K562 (cell line): Measurements from ENCODE around the gene CYP11A1. TPM values are rescaled to one million over a fixed set of nuclear protein-coding genes. Genes with fewer than 3 reads are reported as not detected.

Source experiments
- ATAC-seq: fragments of 200-7000 bp; cut with Tn5 transposase; 3 replicates; pipeline ENCODE4 v1.9.1; 2020; ENCODE audit warnings: moderate library complexity
- BruUV-seq: library from RNA; stranded (reverse); fragments of 400-500 nt; replicated peaks from 2 replicates; lab custom pipeline; 2021; lab: Mats Ljungman, UMichigan
- CTCF ChIA-PET: fragments of 300-600 bp; formaldehyde crosslinking; extraction: SDS; loops from one replicate; lab custom pipeline; 2021; ENCODE audit warnings: low intra/inter-chr PET ratio; lab: Yijun Ruan, JAX
- POLR2A ChIA-PET: fragments of 300-600, 350-650 bp; sonication (Branson Sonifier 250); formaldehyde crosslinking; extraction: SDS; loops from one replicate; lab custom pipeline; 2021; ENCODE audit warnings: antibody characterized with exemption, inconsistent platforms; lab: Yijun Ruan, JAX
- DNase-seq, 4 experiments: peaks; one replicate each; pipeline versions ENCODE4 v3.0.0 to v3.0.0-alpha.2; 2011 to 2018; ENCODE audit warnings: low spot score in 3 of 4, mixed read lengths in 3 of 4; ENCODE audit errors: extremely low read depth in 1 of 4
- FAIRE-seq: peaks from 2 replicates; lab custom pipeline; 2011; peaks lifted over from hg19 to GRCh38; lab: Jason Lieb, UNC
- H2AFZ ChIP-seq: 2 replicates; pipeline ENCODE4 v1.6.0; 2011; ENCODE audit warnings: low read depth, low read length, control low read depth, inconsistent platforms
- H3K27ac ChIP-seq: fragments of 200-600 bp; 3 replicates; pipeline ENCODE4 v1.8.0; 2011; ENCODE audit warnings: low read depth, mild to moderate bottlenecking, control low read depth, inconsistent platforms, low read length, moderate library complexity, mixed read lengths; ENCODE audit errors: extremely low read depth
- H3K27me3 ChIP-seq, 2 experiments: fragments of 300-600 bp in 1 of 2; 2 replicates in 1 of 2; 3 replicates in 1 of 2; pipeline versions ENCODE4 v1.6.0 to v1.8.0; 2011; ENCODE audit warnings: inconsistent platforms in 2 of 2, low read length in 2 of 2, mild to moderate bottlenecking in 1 of 2, mixed read lengths in 1 of 2, moderate library complexity in 1 of 2; ENCODE audit not compliant: control insufficient read depth in 2 of 2, insufficient read depth in 2 of 2
- H3K36me3 ChIP-seq: fragments of 300-600 bp; 3 replicates; pipeline ENCODE4 v1.8.0; 2011; ENCODE audit warnings: mild to moderate bottlenecking, low read length, inconsistent platforms; ENCODE audit not compliant: control insufficient read depth, insufficient read depth
- H3K4me1 ChIP-seq, 2 experiments: fragments of 200-600 bp in 1 of 2; replicated peaks in 1 of 2; 2 replicates in 1 of 2; 3 replicates in 1 of 2; pipeline versions ENCODE4 v1.5.1 to v1.8.0; 2011; ENCODE audit warnings: inconsistent platforms in 2 of 2, low read length in 2 of 2, mild to moderate bottlenecking in 1 of 2, mixed read lengths in 1 of 2, moderate library complexity in 1 of 2; ENCODE audit not compliant: control insufficient read depth in 2 of 2, insufficient read depth in 2 of 2
- H3K4me2 ChIP-seq: 2 replicates; pipeline ENCODE4 v1.6.1; 2011; ENCODE audit warnings: low read length, control low read depth, inconsistent platforms, mixed read lengths; ENCODE audit not compliant: insufficient read depth
- H3K4me3 ChIP-seq: fragments of 200-600 bp; sonication (generic), shearing (Covaris generic); 2 replicates; pipeline ENCODE4 v1.5.1; 2016; ENCODE audit warnings: control low read depth, inconsistent platforms
- H3K79me2 ChIP-seq: fragments of 200-600 bp; 3 replicates; pipeline ENCODE4 v1.8.0; 2011; ENCODE audit warnings: low read length, inconsistent platforms; ENCODE audit not compliant: control insufficient read depth, insufficient read depth
- H3K9ac ChIP-seq, 2 experiments: 2 replicates each; pipeline versions ENCODE4 v1.6.0 to v1.6.1; 2011; ENCODE audit warnings: low read depth in 2 of 2, low read length in 2 of 2, control low read depth in 1 of 2, inconsistent platforms in 1 of 2, mild to moderate bottlenecking in 1 of 2, mixed read lengths in 1 of 2; ENCODE audit not compliant: insufficient read depth in 1 of 2
- H3K9me1 ChIP-seq: one replicate; pipeline ENCODE4 v1.6.0; 2011; ENCODE audit warnings: inconsistent platforms, mild to moderate bottlenecking, low read length, moderate library complexity; ENCODE audit not compliant: control insufficient read depth, insufficient read depth
- H3K9me3 ChIP-seq: replicated peaks from 2 replicates; pipeline ENCODE4 v1.5.1; 2011; ENCODE audit warnings: low read depth, low read length, inconsistent platforms; ENCODE audit not compliant: control insufficient read depth, insufficient read depth
- H4K20me1 ChIP-seq: replicated peaks from 2 replicates; pipeline ENCODE4 v1.6.1; 2011; ENCODE audit warnings: low read length, inconsistent platforms, mixed read lengths; ENCODE audit not compliant: control insufficient read depth, insufficient read depth
- IRF2 ChIP-seq: sonication (generic); formaldehyde crosslinking; IDR thresholded peaks from 2 replicates; pipeline ENCODE4 v1.8.1; 2022; ENCODE audit warnings: mild to moderate bottlenecking, missing genetic modification reagents
- NFXL1 ChIP-seq: fragments of 450-650 bp; formaldehyde crosslinking; IDR thresholded peaks from 2 replicates; pipeline ENCODE4 v1.4.0; 2021; ENCODE audit warnings: mild to moderate bottlenecking
- PCBP1 ChIP-seq: fragments of 200-400 bp; formaldehyde crosslinking; IDR thresholded peaks from 2 replicates; pipeline ENCODE4 v1.6.1; 2018; ENCODE audit warnings: mild to moderate bottlenecking, low read depth, low read length; ENCODE audit not compliant: poor library complexity, severe bottlenecking
- RB1 ChIP-seq: fragments of 450-650 bp; IDR thresholded peaks from 2 replicates; pipeline ENCODE4 v1.6.1; 2017; ENCODE audit warnings: low read depth, mild to moderate bottlenecking
- SAFB2 ChIP-seq: fragments of 200-400 bp; formaldehyde crosslinking; IDR thresholded peaks from 2 replicates; pipeline ENCODE4 v1.6.1; 2018; ENCODE audit warnings: borderline replicate concordance, low read length, low read depth, moderate library complexity; ENCODE audit not compliant: severe bottlenecking
- TAF9B ChIP-seq: fragments of 450-650 bp; IDR thresholded peaks from 2 replicates; pipeline ENCODE4 v1.6.1; 2018; ENCODE audit warnings: mild to moderate bottlenecking; ENCODE audit not compliant: partially characterized antibody
- WGBS: fragments of 100-300 bp; shearing (Covaris generic); methylation state at CpG from one replicate; pipeline ENCODE4 v1.1.6; 2016; ENCODE audit warnings: low coverage, mixed read lengths; ENCODE audit not compliant: insufficient coverage; ENCODE audit errors: missing lambda C conversion rate; 5-methylcytosine and 5-hydroxymethylcytosine counted together
- in situ Hi-C: fragments of 300-500 bp; cut with MboI; formaldehyde crosslinking; loops from 4 replicates; pipeline ENCODE4 v1.15.0; 2018; ENCODE audit warnings: inconsistent platforms, mixed read lengths
- intact Hi-C: fragments of 100-400 bp; cut with micrococcal nuclease; formaldehyde crosslinking; loops from 2 replicates; pipeline ENCODE4 v1.14.2; 2022
- polyA plus RNA-seq, 8 experiments: library from polyadenylated mRNA; depleted of rRNA in 4 of 8; stranded (reverse) in 5 of 8; unstranded in 3 of 8; fragments of >200 nt; fragmentation: Nextera tagmentation in 2 of 8; fragmentation: Illumina TruSeq in 1 of 8; extraction: Ambion mirVana in 2 of 8; extraction: Trizol in 1 of 8; gene quantifications; 2 replicates each; pipeline versions ENCODE4 v1.2.1 to v1.2.3, GENCODE V29; 2011 to 2014; ENCODE audit warnings: inconsistent platforms in 1 of 8, missing spikeins in 1 of 8
- total RNA-seq, 7 experiments: library from RNA; depleted of rRNA in 6 of 7; stranded (reverse); fragments of >200 nt in 6 of 7; fragmentation: Illumina TruSeq in 2 of 7; extraction: Trizol in 2 of 7; gene quantifications; 2 replicates each; pipeline versions ENCODE4 v1.2.1 to v1.2.3, GENCODE V29; 2011 to 2021; ENCODE audit warnings: low replicate concordance in 1 of 7
- TF ChIP-seq, protein P1 (sequence below), 2 experiments: fragments of 450-650 bp in 1 of 2; sonication (generic) in 1 of 2; formaldehyde crosslinking in 1 of 2; IDR thresholded peaks in 1 of 2; conservative IDR thresholded peaks in 1 of 2; 2 replicates each; pipeline versions ENCODE4 v1.6.1 to v1.8.1; 2016 to 2023; ENCODE audit warnings: mild to moderate bottlenecking in 2 of 2, moderate library complexity in 2 of 2, inconsistent platforms in 1 of 2, missing genetic modification reagents in 1 of 2
- TF ChIP-seq, protein P2 (sequence below): fragments of 450-650 bp; IDR thresholded peaks from 2 replicates; pipeline ENCODE4 v1.6.1; 2016; ENCODE audit warnings: borderline replicate concordance
- TF ChIP-seq, protein P3 (sequence below): sonication (generic); formaldehyde crosslinking; IDR thresholded peaks from 2 replicates; pipeline ENCODE4 v1.8.0; 2023; ENCODE audit warnings: missing genetic modification reagents, mild to moderate bottlenecking, borderline replicate concordance
- TF ChIP-seq, protein P4 (sequence below): IDR thresholded peaks from 3 replicates; pipeline ENCODE4 v1.6.1; 2011; ENCODE audit warnings: borderline replicate concordance, mild to moderate bottlenecking; ENCODE audit not compliant: insufficient read length, insufficient read depth

The CYP11A1 gene
- total and polyA plus RNA-seq, 9 of the 15 experiments (the other 6 are each of a cell fraction or from before 2014, with no cell fraction given), result 0.06 to 0.24 (median 0.10) TPM; not detected in 4

DNA sequence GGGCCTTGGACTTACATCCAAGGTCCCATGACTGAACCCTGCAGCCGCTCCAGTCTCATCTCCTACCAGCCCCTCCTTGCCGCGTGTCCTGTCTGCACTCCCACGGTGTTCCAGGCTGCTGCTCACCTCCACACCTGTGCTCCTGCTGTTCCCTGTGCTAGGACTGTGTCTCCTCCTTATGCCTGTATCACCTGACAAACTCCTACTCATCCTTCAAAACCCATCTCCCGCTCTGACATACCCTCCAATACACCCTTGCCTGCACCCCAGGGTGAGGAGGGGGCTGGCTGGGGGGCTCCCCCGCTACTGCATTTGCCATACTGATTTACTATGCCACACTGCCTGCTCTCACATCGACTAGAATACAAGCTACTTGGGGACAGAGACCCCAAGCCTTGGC lies 53.6 kb downstream of the CYP11A1 start:
- no peaks in the 10 kb centered on the region for H3K27me3 ChIP-seq
- no peaks in the 10 kb centered on the region for H3K9me1 ChIP-seq
- no peak for FAIRE-seq
- H3K36me3 ChIP-seq, result no peaks in the 10 kb centered on the region
- intact Hi-C loops (no loop called here), in situ Hi-C loops (no loop called here)
- 28% methylated on average over 6 of the region's 7 CpGs for WGBS
- no peak overlapping the region for H3K4me3 ChIP-seq
- no peak for ATAC-seq
- BruUV-seq, result no TSS peak
- H3K4me1 ChIP-seq, result peaks cover 28 to 33% of the 10 kb centered on the region in 2 experiments
- H2AFZ ChIP-seq, result no peak overlapping the region
- CTCF ChIA-PET, result no interaction called here
- no peak overlapping the region for H3K4me2 ChIP-seq
- H3K79me2 ChIP-seq, result no peaks in the 10 kb centered on the region
- H3K27ac ChIP-seq, result no peak overlapping the region
- no peaks in the 10 kb centered on the region for H4K20me1 ChIP-seq
- no peak overlapping the region for H3K9ac ChIP-seq
- no peaks in the 10 kb centered on the region for H3K9me3 ChIP-seq
- POLR2A ChIA-PET, result no interaction called here
- no peak for DNase-seq
- no peak for TF ChIP-seq RB1
- TF ChIP-seq SAFB2, result no peak
- TF ChIP-seq, protein P1, sequence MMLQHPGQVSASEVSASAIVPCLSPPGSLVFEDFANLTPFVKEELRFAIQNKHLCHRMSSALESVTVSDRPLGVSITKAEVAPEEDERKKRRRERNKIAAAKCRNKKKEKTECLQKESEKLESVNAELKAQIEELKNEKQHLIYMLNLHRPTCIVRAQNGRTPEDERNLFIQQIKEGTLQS (IDR thresholded peaks at IDR 0.05), result no peak
- TF ChIP-seq, protein P1 (CRISPR knock-in tag; conservative IDR thresholded peaks at IDR 0.05), result no peak
- TF ChIP-seq IRF2, result no peak
- TF ChIP-seq TAF9B, result no peak
- TF ChIP-seq, protein P2, sequence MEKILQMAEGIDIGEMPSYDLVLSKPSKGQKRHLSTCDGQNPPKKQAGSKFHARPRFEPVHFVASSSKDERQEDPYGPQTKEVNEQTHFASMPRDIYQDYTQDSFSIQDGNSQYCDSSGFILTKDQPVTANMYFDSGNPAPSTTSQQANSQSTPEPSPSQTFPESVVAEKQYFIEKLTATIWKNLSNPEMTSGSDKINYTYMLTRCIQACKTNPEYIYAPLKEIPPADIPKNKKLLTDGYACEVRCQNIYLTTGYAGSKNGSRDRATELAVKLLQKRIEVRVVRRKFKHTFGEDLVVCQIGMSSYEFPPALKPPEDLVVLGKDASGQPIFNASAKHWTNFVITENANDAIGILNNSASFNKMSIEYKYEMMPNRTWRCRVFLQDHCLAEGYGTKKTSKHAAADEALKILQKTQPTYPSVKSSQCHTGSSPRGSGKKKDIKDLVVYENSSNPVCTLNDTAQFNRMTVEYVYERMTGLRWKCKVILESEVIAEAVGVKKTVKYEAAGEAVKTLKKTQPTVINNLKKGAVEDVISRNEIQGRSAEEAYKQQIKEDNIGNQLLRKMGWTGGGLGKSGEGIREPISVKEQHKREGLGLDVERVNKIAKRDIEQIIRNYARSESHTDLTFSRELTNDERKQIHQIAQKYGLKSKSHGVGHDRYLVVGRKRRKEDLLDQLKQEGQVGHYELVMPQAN, result no peak
- TF ChIP-seq, protein P3, sequence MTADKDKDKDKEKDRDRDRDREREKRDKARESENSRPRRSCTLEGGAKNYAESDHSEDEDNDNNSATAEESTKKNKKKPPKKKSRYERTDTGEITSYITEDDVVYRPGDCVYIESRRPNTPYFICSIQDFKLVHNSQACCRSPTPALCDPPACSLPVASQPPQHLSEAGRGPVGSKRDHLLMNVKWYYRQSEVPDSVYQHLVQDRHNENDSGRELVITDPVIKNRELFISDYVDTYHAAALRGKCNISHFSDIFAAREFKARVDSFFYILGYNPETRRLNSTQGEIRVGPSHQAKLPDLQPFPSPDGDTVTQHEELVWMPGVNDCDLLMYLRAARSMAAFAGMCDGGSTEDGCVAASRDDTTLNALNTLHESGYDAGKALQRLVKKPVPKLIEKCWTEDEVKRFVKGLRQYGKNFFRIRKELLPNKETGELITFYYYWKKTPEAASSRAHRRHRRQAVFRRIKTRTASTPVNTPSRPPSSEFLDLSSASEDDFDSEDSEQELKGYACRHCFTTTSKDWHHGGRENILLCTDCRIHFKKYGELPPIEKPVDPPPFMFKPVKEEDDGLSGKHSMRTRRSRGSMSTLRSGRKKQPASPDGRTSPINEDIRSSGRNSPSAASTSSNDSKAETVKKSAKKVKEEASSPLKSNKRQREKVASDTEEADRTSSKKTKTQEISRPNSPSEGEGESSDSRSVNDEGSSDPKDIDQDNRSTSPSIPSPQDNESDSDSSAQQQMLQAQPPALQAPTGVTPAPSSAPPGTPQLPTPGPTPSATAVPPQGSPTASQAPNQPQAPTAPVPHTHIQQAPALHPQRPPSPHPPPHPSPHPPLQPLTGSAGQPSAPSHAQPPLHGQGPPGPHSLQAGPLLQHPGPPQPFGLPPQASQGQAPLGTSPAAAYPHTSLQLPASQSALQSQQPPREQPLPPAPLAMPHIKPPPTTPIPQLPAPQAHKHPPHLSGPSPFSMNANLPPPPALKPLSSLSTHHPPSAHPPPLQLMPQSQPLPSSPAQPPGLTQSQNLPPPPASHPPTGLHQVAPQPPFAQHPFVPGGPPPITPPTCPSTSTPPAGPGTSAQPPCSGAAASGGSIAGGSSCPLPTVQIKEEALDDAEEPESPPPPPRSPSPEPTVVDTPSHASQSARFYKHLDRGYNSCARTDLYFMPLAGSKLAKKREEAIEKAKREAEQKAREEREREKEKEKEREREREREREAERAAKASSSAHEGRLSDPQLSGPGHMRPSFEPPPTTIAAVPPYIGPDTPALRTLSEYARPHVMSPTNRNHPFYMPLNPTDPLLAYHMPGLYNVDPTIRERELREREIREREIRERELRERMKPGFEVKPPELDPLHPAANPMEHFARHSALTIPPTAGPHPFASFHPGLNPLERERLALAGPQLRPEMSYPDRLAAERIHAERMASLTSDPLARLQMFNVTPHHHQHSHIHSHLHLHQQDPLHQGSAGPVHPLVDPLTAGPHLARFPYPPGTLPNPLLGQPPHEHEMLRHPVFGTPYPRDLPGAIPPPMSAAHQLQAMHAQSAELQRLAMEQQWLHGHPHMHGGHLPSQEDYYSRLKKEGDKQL (CRISPR knock-in tag), result no peak
- no peak for TF ChIP-seq NFXL1 (CRISPR knock-in tag)
- no peak for TF ChIP-seq PCBP1
- TF ChIP-seq, protein P4, sequence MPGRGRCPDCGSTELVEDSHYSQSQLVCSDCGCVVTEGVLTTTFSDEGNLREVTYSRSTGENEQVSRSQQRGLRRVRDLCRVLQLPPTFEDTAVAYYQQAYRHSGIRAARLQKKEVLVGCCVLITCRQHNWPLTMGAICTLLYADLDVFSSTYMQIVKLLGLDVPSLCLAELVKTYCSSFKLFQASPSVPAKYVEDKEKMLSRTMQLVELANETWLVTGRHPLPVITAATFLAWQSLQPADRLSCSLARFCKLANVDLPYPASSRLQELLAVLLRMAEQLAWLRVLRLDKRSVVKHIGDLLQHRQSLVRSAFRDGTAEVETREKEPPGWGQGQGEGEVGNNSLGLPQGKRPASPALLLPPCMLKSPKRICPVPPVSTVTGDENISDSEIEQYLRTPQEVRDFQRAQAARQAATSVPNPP, result no peak
